Progenitor cell of endocrine pancreas (in vitro differentiated cells): ENCODE measurements around the gene FXYD6. TPM values are rescaled to one million over a fixed set of nuclear protein-coding genes. Genes with fewer than 3 reads are reported as not detected.

ENCODE experiments used
- DNase-seq: peaks from one replicate; pipeline ENCODE4 v3.0.0; 2021; ENCODE audit warnings: low spot score; ENCODE audit not compliant: unreplicated experiment
- H3K27ac Mint-ChIP-seq: 2 replicates; pipeline ENCODE4 v1.8.0; 2021; ENCODE audit warnings: mild to moderate bottlenecking, moderate library complexity, mixed read lengths
- H3K27me3 Mint-ChIP-seq: 2 replicates; pipeline ENCODE4 v1.8.0; 2021; ENCODE audit warnings: mixed read lengths
- H3K36me3 Mint-ChIP-seq: 2 replicates; pipeline ENCODE4 v1.8.0; 2022; ENCODE audit warnings: mixed read lengths; ENCODE audit not compliant: insufficient read depth
- H3K4me1 Mint-ChIP-seq: 2 replicates; pipeline ENCODE4 v1.8.0; 2021; ENCODE audit warnings: low read depth, mixed read lengths
- H3K4me3 Mint-ChIP-seq: 2 replicates; pipeline ENCODE4 v1.8.0; 2021; ENCODE audit warnings: low read depth, mild to moderate bottlenecking, moderate library complexity, mixed read lengths
- H3K9me3 Mint-ChIP-seq: 2 replicates; pipeline ENCODE4 v1.8.0; 2021; ENCODE audit warnings: low read depth, mixed read lengths
- CTCF ChIP-seq: fragments of 200-600 bp; sonication (generic); IDR thresholded peaks from one replicate; pipeline ENCODE4 v1.5.0; 2021; ENCODE audit warnings: antibody characterized with exemption, mild to moderate bottlenecking; ENCODE audit not compliant: unreplicated experiment
- total RNA-seq: library from RNA; stranded (reverse); gene quantifications from 2 replicates; pipeline ENCODE4 v1.2.1, GENCODE V29; 2021

The FXYD6 gene
- total RNA-seq, 1 donor from 2014 or later: 28.5 TPM

DNA sequence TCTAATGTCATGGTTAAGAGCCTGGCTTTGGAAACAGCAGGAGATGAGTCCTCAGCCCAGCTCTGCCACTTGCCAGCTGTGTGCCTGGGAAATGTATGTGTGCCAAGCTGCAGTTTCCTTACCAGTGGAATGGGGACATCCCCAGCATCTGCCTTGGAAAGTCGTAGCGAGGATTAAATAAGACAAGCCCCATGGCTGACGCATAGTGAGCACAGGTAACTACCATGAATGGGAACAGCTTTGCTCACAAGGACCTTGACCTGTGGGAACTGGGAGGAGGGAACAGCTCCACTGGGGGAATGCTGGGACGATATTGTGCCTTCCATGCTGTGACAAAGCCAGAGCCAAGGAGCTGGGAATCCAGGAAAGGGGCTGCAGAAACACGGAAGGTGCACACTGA is 76.8 kb downstream of the FXYD6 start:
- no peaks in the 10 kb centered on the region for H3K9me3 Mint-ChIP-seq
- no peak for DNase-seq
- H3K4me1 Mint-ChIP-seq: peaks cover 2% of the 10 kb centered on the region
- H3K27me3 Mint-ChIP-seq: peaks cover 61% of the 10 kb centered on the region
- H3K4me3 Mint-ChIP-seq: no peak overlapping the region
- H3K27ac Mint-ChIP-seq: no peak overlapping the region
- no peaks in the 10 kb centered on the region for H3K36me3 Mint-ChIP-seq
- TF ChIP-seq CTCF: no peak

GRCh38 chr11:117796872-117797529 is 79.5 kb downstream of the FXYD6 start, which contains the start of gene DSCAML1:
TSS of gene DSCAML1 (minus strand) at chr11:117797216. CDS start at chr11:117797079, 137 bp downstream.
- Mint-ChIP-seq H3K9me3 (no peaks in the 10 kb centered on the region), H3K4me1 (peaks cover 2% of the 10 kb centered on the region), H3K27me3 (peaks cover 80% of the 10 kb centered on the region), H3K36me3 (no peaks in the 10 kb centered on the region), H3K4me3 (peak within 1 kb of the TSS; percentile 65), H3K27ac (peak within 1 kb of the TSS; percentile 77)
- no peak for DNase-seq
- TF ChIP-seq CTCF: no peak

- H3K4me3 Mint-ChIP-seq: peak overlapping the region; percentile 65
- DNase-seq: no peak
- no peak overlapping the region for H3K27ac Mint-ChIP-seq
- H3K4me1 Mint-ChIP-seq: peaks cover 2% of the 10 kb centered on the region
- H3K9me3 Mint-ChIP-seq: no peaks in the 10 kb centered on the region
- no peak for TF ChIP-seq CTCF
- H3K27me3 Mint-ChIP-seq: peaks cover 80% of the 10 kb centered on the region
- H3K36me3 Mint-ChIP-seq: no peaks in the 10 kb centered on the region
These were observed 80.0 kb downstream of the FXYD6 start for GRCh38 chr11:117796456-117796871.

DNA sequence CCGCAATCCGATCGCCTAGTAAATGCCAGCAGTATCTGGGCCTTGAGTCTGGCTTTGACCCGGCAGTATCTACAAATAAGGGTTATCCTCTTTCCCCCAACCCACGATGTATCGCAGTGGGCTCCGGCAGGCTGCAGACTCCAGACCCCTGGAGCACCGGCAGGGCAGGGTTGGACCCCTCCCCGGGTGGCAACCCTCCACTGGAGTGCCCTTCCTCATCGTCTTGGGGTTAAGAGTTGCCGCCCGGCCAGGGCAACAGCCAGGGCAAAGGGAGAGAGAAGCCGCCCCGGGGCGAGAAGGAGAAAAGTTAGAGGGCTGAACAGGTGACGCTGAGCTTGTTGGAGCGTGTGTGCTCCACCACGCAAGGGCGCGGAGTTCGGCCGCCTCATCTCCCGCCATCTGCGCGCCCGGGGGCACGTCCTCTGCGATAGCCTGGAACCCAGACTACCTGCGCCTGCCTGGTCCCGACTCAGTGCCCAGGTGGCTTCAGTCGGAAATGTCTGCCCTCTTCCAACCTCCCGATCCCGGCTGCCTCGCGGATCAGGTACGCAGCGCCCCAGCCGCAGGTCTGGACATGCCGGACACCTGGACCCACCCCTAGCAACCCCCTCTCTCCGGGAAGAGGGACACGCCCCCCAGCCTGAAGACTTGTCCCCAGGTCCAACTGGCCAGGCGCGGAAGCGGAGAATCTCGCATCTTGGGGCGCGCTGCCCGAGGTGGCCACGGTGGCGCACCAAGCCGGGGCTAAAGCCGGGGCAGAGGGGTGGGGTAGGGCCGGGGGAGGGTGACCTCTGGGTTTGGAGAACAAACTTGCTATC is 80.6 kb downstream of the FXYD6 start:
- Mint-ChIP-seq H3K9me3 (no peaks in the 10 kb centered on the region), H3K36me3 (no peaks in the 10 kb centered on the region), H3K27me3 (peaks cover 83% of the 10 kb centered on the region), H3K27ac (peak overlapping the region; percentile 77), H3K4me1 (peaks cover 2% of the 10 kb centered on the region), H3K4me3 (peak overlapping the region; percentile 65)
- no peak for DNase-seq
- TF ChIP-seq CTCF: no peak

GRCh38 chr11:117794772-117795629 is 81.5 kb downstream of the FXYD6 start:
- Mint-ChIP-seq H3K9me3 (no peaks in the 10 kb centered on the region), H3K27ac (no peak overlapping the region), H3K4me1 (peaks cover 2% of the 10 kb centered on the region), H3K36me3 (no peaks in the 10 kb centered on the region), H3K27me3 (peaks cover 84% of the 10 kb centered on the region), H3K4me3 (peak overlapping the region; percentile 31)
- TF ChIP-seq CTCF: no peak
- DNase-seq: no peak
